K562 (cell line): Measurements from ENCODE around the gene B4GALT5. TPM values are rescaled to one million over a fixed set of nuclear protein-coding genes. Genes with fewer than 3 reads are reported as not detected.

Experiments used
- CBFA2T2 ChIP-seq: fragments of 450-650 bp; conservative IDR thresholded peaks from 2 replicates; pipeline ENCODE4 v1.6.1; 2017; ENCODE audit warnings: mild to moderate bottlenecking
- GABPA ChIP-seq: fragments of 200-800 bp; sonication (Bioruptor generic); conservative IDR thresholded peaks from 2 replicates; pipeline ENCODE4 v1.6.1; 2016; ENCODE audit warnings: low read depth, missing genetic modification characterization, missing compliant biosample characterization
- MEIS2 ChIP-seq: fragments of 450-650 bp; IDR thresholded peaks from 2 replicates; pipeline ENCODE4 v1.6.1; 2014; ENCODE audit warnings: mild to moderate bottlenecking; ENCODE audit not compliant: partially characterized antibody
- MYNN ChIP-seq, 2 experiments: sonication (generic); formaldehyde crosslinking in 1 of 2; IDR thresholded peaks; 2 replicates each; pipeline versions ENCODE4 v1.5.0 to v1.6.1; 2016 to 2020; ENCODE audit warnings: antibody characterized with exemption in 1 of 2, missing genetic modification reagents in 1 of 2
- NCOA1 ChIP-seq: fragments of 450-650 bp; IDR thresholded peaks from 2 replicates; pipeline ENCODE4 v1.6.1; 2016; ENCODE audit warnings: low read depth
- NFIC ChIP-seq: fragments of 450-650 bp; IDR thresholded peaks from 2 replicates; pipeline ENCODE4 v1.6.1; 2017; ENCODE audit warnings: mild to moderate bottlenecking, inconsistent platforms
- POLR3G ChIP-seq: IDR thresholded peaks from 2 replicates; pipeline ENCODE4 v1.6.1; 2011; ENCODE audit not compliant: insufficient read length, insufficient replicate concordance; ENCODE audit errors: extremely low read depth
- SLC30A9 ChIP-seq: fragments of 250-450 bp; sonication (Bioruptor Pico); IDR thresholded peaks from 2 replicates; pipeline ENCODE4 v1.8.0; 2022; ENCODE audit warnings: mild to moderate bottlenecking, moderate library complexity
- TBP ChIP-seq: optimal IDR thresholded peaks from 2 replicates; pipeline ENCODE3; 2011; ENCODE audit warnings: low read depth, low read length, improper control_type of control experiment
- TEAD2 ChIP-seq: fragments of 450-650 bp; IDR thresholded peaks from 2 replicates; pipeline ENCODE4 v1.6.1; 2016; ENCODE audit warnings: missing genetic modification characterization, control low read depth, missing compliant biosample characterization
- TRIM24 ChIP-seq, 2 experiments: fragments of 450-650 bp; IDR thresholded peaks; 2 replicates each; pipeline ENCODE4 v1.6.1; 2016
- polyA plus RNA-seq, 8 experiments: library from polyadenylated mRNA; depleted of rRNA in 4 of 8; stranded (reverse) in 5 of 8; unstranded in 3 of 8; fragments of >200 nt; fragmentation: Nextera tagmentation in 2 of 8; fragmentation: Illumina TruSeq in 1 of 8; extraction: Ambion mirVana in 2 of 8; extraction: Trizol in 1 of 8; gene quantifications; 2 replicates each; pipeline versions ENCODE4 v1.2.1 to v1.2.3, GENCODE V29; 2011 to 2014; ENCODE audit warnings: inconsistent platforms in 1 of 8, missing spikeins in 1 of 8
- total RNA-seq, 7 experiments: library from RNA; depleted of rRNA in 6 of 7; stranded (reverse); fragments of >200 nt in 6 of 7; fragmentation: Illumina TruSeq in 2 of 7; extraction: Trizol in 2 of 7; gene quantifications; 2 replicates each; pipeline versions ENCODE4 v1.2.1 to v1.2.3, GENCODE V29; 2011 to 2021; ENCODE audit warnings: low replicate concordance in 1 of 7
- TF ChIP-seq, protein P1 (sequence below), 2 experiments: fragments of 450-650 bp; IDR thresholded peaks; 2 replicates each; pipeline ENCODE4 v1.6.1; 2016; ENCODE audit warnings: mild to moderate bottlenecking in 2 of 2, borderline replicate concordance in 1 of 2, low read depth in 1 of 2, moderate library complexity in 1 of 2
- TF ChIP-seq, protein P2 (sequence below): fragments of 250-450 bp; sonication (Bioruptor Pico); IDR thresholded peaks from 2 replicates; pipeline ENCODE4 v1.5.0; 2021
- TF ChIP-seq, protein P3 (sequence below): fragments of 250-450 bp; sonication (Bioruptor Pico); IDR thresholded peaks from 2 replicates; pipeline ENCODE4 v1.4.0; 2020; ENCODE audit warnings: mild to moderate bottlenecking, moderate library complexity
- TF ChIP-seq, protein P4 (sequence below): fragments of 250-450 bp; sonication (Bioruptor Pico); IDR thresholded peaks from 2 replicates; pipeline ENCODE4 v1.8.0; 2021; ENCODE audit warnings: moderate library complexity, mild to moderate bottlenecking, inconsistent platforms

Gene B4GALT5
- total and polyA plus RNA-seq, 9 of the 15 experiments (the other 6 are each of a cell fraction or from before 2014, with no cell fraction given): 8.5 to 32.6 (median 23.4) TPM

DNA sequence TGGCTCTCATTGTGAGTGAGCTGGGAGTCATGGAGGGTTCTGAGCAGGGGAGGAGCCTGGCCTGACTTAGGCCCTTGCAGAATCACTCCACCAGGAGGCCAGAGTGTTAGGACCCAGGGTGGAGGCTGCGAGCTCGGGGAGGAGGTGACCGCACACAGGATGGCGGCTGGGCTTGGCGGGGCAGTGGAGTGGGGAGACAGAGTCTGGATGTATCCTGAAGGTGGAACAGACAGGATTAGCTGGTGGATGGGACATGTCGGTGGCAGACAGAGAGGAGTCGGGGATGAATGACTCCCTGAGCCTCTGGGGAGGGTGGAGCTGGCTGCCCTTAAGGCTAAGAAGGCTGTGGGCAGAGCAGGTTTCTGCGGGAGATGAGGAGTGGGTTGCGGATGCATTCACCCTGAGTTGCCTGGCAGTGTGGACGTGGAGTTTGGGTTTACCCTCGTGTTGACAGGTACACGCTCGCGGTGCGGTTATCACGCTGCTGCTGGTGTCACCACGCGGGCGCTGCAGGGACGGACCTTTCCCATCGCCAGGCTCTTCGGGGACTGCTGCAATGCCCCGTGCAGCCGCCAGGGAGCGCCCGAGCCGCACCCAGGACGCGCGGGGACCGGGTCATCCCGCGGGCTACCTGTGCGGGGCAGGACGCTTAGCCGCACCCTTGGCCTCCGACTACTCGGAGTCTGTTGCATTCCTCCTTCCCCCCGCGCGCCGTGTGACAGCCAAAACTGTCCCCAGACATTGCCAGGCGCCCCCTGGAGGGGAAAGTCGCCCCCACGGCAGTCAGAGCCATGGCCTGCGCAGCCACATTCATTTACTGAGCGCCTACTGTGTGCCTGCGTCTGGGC lies 102.8 kb downstream of the B4GALT5 start (continued):
- TF ChIP-seq NCOA1 (peak; percentile 31; the same call in 1 of the 2 replicates), MYNN (IDR thresholded peaks at IDR 0.05) (no peak), MYNN (CRISPR knock-in tag; IDR thresholded peaks at IDR 0.05) (no peak), TRIM24 (IDR thresholded peaks at IDR 0.05) (no peak), MEIS2 (peak; percentile 34), GABPA (tag) (no peak), SLC30A9 (CRISPR knock-in tag) (no peak), TEAD2 (tag) (no peak), CBFA2T2 (no peak), NFIC (peak; percentile 34; the same call in 1 of the 2 replicates), POLR3G (no peak), TBP (peak; percentile 11)
- TF ChIP-seq, protein P1, sequence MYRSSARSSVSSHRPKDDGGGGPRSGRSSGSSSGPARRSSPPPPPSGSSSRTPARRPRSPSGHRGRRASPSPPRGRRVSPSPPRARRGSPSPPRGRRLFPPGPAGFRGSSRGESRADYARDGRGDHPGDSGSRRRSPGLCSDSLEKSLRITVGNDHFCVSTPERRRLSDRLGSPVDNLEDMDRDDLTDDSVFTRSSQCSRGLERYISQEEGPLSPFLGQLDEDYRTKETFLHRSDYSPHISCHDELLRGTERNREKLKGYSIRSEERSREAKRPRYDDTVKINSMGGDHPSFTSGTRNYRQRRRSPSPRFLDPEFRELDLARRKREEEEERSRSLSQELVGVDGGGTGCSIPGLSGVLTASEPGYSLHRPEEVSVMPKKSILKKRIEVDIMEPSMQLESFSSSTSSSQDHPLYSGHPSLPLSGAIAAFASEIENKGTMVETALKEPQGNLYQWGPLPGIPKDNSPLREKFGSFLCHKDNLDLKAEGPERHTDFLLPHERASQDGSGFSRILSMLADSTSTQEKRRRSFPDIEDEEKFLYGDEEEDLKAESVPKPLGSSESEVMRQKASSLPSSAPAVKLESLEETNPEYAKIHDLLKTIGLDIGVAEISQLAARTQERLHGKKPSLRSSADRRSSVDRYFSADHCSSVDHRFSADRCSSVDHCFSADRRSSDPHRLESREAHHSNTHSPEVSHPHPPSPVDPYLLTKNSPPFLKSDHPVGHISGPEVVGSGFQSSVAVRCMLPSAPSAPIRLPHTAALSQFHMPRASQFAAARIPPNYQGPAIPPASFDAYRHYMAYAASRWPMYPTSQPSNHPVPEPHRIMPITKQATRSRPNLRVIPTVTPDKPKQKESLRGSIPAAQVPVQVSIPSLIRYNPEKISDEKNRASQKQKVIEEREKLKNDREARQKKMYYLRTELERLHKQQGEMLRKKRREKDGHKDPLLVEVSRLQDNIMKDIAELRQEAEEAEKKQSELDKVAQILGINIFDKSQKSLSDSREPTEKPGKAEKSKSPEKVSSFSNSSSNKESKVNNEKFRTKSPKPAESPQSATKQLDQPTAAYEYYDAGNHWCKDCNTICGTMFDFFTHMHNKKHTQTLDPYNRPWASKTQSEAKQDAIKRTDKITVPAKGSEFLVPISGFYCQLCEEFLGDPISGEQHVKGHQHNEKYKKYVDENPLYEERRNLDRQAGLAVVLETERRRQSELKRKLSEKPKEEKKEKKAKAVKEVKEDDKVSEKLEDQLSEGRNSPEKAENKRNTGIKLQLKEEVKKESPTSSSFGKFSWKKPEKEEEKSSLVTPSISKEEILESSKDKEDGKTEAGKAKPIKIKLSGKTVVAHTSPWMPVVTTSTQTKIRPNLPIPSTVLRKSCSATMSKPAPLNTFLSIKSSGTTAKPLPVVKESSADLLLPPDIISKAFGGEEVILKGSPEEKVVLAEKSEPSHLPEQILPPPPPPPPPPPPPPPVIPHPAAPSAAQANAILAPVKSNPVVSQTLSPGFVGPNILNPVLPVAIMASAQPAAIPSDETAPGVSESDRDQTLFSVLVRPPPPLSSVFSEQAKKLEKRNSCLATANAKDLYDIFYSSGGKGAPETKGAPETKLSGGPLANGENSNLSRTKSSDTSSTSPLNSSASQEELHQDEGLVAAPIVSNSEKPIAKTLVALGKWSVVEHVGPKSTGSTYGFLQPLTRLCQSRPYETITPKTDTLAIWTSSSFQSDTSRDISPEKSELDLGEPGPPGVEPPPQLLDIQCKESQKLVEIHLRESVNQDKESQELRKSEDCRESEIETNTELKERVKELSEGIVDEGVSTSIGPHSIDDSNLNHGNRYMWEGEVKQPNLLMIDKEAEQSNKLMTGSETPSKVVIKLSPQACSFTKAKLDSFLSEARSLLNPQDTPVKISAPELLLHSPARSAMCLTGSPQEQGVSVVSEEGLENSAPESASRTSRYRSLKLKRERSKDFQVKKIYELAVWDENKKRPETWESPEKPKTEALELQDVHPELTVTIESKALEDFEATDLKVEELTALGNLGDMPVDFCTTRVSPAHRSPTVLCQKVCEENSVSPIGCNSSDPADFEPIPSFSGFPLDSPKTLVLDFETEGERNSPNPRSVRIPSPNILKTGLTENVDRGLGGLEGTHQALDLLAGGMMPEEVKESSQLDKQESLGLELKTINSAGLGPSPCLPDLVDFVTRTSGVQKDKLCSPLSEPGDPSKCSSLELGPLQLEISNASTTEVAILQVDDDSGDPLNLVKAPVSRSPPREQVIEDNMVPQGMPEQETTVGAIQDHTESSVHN (IDR thresholded peaks at IDR 0.05; ENCODE audit: borderline replicate concordance in 1 of 2, low read depth in 1 of 2): no peak
- TF ChIP-seq, protein P2, sequence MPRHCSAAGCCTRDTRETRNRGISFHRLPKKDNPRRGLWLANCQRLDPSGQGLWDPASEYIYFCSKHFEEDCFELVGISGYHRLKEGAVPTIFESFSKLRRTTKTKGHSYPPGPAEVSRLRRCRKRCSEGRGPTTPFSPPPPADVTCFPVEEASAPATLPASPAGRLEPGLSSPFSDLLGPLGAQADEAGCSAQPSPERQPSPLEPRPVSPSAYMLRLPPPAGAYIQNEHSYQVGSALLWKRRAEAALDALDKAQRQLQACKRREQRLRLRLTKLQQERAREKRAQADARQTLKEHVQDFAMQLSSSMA (CRISPR knock-in tag): no peak
- TF ChIP-seq, protein P3, sequence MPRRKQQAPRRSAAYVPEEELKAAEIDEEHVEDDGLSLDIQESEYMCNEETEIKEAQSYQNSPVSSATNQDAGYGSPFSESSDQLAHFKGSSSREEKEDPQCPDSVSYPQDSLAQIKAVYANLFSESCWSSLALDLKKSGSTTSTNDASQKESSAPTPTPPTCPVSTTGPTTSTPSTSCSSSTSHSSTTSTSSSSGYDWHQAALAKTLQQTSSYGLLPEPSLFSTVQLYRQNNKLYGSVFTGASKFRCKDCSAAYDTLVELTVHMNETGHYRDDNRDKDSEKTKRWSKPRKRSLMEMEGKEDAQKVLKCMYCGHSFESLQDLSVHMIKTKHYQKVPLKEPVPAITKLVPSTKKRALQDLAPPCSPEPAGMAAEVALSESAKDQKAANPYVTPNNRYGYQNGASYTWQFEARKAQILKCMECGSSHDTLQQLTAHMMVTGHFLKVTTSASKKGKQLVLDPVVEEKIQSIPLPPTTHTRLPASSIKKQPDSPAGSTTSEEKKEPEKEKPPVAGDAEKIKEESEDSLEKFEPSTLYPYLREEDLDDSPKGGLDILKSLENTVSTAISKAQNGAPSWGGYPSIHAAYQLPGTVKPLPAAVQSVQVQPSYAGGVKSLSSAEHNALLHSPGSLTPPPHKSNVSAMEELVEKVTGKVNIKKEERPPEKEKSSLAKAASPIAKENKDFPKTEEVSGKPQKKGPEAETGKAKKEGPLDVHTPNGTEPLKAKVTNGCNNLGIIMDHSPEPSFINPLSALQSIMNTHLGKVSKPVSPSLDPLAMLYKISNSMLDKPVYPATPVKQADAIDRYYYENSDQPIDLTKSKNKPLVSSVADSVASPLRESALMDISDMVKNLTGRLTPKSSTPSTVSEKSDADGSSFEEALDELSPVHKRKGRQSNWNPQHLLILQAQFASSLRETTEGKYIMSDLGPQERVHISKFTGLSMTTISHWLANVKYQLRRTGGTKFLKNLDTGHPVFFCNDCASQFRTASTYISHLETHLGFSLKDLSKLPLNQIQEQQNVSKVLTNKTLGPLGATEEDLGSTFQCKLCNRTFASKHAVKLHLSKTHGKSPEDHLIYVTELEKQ (CRISPR knock-in tag): no peak
- TF ChIP-seq, protein P4, sequence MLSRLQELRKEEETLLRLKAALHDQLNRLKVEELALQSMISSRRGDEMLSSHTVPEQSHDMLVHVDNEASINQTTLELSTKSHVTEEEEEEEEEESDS (CRISPR knock-in tag): no peak
